Islet of Langerhans (tissue), 1 donor: ENCODE measurements around the gene OTX2.

Experiments
- FAIRE-seq: peaks from one replicate; lab custom pipeline; 2011; peaks lifted over from hg19 to GRCh38; lab: Jason Lieb, UNC

The OTX2 gene

GRCh38 chr14:56812364-56813141 is 2.3 kb upstream of the OTX2 start:
- FAIRE-seq = no peak

DNA sequence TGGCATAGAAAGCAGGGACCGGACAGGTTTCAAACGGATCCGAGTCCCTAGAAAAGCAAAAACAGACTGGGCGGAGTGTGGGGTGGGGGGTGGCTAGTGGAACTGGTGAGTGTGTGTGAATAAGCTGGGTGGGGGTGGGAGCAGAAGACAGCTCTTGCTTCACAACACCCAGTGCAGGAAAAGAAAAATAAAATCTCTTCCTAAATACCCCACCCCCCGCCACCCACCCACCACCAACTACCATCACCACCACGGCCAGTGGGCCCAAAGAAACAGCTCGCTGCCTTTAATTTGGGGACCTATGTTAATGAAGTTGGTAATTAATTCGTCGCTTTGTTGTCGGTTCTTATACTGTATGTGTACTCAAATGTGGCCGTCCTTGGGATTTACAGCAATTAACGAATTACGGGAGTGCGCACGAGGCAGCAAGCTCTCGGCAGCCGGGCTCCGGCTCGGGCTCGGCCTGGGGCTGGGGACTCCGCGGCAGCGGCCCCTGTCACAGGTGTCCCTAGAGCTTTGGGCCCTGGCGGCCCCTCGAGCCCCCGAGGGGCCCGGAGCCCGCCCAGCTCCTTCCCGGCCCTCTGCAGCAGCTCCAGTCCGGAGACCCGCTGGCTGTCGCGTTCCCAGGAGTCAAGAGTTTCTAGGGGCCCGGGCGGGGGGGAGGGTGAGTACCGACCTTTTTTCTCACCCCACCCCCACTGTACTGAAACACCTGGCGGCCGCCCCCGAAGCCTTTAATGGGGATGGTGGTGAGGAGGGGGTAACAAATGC is 1.5 kb upstream of the OTX2 start:
- FAIRE-seq = no peak

- FAIRE-seq = no peak
Measured at GRCh38 chr14:56810836-56811592, 735 bp upstream of the OTX2 start.

- FAIRE-seq = no peak
Measured at GRCh38 chr14:56809270-56810146, 771 bp downstream of the OTX2 start.

DNA sequence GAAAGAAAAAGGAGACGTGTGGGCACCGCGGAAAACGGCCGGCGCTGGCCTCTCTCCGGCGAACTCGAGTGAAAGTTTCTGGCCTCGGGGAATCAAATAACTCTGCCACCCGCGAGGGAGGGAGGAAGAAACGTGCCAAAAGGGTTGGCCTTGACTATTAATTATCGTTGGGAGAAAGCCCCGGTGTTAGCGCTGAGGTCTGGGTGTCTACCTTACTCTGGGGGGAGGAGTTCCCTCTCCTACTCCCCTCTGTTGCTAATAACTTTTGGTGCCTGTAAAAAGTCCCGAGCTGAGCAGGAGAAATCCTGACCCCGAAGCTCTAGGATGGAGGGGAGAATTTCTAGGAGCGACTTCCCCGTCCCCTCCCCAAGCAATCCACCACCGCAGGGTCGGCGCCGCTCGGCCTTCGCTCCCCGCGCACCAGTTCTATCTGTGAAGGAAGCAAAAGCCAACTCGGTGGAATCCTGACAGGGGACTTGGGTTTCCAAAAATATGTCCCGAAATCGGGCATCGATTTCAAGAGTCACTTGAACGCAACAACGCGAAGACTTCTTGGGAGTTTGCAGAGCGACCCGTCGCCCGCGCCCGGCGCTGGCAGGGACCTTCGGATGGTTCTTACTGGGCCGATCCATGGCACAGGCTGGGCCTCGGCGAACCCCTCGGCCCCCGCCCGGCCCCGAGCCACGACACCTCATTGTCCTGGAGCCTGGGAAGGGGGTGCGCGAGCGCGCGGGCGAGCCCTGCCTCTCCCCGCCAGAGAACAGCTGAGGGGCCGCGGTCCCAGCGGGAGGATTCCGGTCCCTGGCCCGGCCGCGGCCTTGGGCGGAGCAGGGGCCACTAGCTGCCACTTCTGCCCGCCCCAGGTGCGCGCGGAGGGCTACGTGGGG is 1.7 kb downstream of the OTX2 start:
- no peak for FAIRE-seq

GRCh38 chr14:56808110-56808382 is 2.2 kb downstream of the OTX2 start:
- no peak for FAIRE-seq

DNA sequence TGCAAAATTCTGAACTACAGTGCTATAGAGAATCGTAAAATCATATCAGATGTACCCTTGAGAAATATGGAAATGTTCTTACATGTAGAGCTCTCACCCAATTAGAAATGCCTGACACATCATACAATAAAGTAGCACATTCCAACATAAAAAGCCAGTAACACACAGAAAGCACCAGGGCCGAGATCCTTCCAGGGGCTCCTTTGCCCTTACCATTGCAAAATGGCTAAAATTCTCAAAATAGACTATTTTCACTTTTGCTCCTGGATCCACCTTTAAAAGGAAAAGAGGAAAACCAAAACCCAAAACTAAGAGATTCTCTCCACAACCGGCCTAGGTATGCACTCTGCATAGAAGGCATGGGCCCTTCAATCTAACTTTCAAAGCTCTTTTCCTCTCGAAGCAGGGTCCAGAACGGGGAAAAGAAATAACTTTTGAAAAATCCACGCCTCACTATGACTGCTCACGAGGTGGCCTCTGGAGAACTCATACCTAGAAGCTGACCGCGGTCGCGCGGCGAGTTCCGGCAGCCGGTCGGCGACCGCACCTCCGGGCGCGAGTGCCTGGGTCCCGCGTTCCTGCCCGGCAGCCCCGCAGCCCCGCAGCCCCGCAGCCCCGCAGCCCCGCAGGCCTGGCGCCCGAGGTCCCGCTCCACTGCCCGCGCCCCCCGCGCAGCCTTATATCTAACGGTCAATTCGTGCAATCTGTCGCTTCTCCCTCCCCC is 2.7 kb downstream of the OTX2 start:
- no peak for FAIRE-seq

DNA sequence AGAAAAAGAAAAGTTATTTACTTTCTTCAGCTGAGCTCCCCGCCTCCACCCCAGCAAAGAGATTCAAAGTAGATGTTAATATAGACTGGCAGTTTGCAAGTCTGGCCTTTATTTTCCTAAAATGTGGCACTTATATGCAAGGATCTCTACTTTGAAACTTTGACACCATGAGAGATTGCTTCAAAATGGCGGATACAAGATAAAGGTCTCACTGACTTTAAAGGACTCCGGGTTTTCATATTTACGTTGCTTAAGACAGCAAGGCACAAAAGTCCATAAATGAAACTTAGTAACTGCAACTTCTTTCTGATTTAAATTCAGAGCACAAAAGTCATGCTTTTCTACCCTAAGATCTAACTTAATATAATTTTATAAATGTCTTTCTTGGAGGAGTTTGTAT is 3.5 kb downstream of the OTX2 start:
- FAIRE-seq = no peak

DNA sequence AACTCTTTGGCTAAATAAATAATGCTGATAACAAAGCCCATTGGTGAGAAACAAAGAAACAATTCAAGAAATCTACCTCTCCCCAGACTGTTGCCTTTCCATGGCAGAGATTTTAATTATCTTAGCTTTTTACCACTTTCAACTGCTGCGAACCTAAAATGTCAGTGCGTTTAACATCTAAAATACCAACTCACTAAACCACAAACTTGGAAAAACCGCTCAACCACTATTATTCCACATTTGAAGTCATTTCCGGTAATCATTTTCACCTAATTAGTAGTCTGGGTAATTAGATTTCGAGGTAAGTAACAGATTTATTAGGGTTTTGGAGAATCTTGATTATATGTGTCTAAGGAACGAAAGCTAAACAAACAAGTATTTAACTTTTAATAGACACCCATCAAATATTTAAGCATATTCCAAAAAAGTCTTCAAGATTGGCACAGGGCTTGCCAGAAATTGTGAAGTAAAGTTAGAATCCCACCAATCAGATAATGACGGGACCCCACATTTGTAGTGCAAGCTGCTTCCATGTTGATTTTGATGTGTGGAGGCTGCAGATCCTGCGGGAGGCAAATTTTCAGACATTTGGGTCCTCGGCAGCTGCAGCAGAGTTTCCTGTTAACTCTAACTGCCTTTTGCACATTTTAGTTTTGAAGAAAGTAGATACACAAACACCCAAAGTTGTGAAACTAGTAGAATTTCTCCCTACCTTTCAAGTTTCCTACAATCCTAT is 4.1 kb downstream of the OTX2 start:
- FAIRE-seq = no peak

GRCh38 chr14:56805201-56805991 is 4.9 kb downstream of the OTX2 start:
- FAIRE-seq = no peak

DNA sequence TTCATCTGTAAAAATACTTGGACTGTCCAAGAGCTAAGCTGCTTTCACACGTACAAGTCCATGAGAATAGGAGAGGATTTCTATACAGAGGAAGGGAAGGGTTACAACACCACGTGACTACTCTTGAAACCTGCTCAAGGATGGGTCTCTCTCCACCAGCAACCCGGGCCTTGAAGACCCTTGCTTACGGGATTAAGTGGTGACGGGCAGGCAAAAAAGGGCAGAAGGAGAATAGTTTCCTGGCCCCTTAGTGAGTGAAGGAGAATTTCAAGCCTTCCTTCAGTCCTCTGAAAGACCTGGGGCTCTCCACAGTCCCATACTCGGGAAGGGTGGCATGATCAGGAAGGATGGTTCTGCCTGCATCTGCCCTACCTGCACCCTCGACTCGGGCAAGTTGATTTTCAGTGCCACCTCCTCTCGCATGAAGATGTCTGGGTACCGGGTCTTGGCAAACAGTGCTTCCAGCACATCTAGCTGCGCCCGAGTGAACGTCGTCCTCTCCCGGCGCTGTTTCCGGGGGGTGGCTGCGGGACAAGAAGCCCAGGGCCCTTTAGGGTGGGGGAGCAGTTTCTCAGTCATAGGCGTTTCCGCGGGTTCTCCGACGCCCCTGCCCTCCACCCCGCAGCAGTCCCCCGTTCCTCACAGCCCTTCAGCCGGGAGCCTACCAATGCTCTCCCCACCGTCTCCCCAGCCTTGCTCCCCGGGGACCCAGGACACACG is 6.3 kb downstream of the OTX2 start:
- FAIRE-seq = no peak

DNA sequence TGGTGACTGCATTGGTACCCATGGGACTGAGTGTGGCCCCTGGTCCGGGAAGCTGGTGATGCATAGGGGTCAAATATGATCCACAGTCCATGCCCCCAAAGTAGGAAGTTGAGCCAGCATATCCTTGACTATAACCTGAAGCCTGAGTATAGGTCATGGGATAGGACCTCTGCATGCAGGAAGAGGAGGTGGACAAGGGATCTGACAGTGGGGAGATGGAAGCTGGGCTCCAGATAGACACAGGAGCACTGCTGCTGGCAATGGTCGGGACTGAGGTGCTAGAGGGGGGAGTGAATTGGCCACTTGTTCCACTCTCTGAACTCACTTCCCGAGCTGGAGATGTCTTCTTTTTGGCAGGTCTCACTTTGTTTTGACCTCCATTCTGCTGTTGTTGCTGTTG is 8.4 kb downstream of the OTX2 start:
- no peak for FAIRE-seq

DNA sequence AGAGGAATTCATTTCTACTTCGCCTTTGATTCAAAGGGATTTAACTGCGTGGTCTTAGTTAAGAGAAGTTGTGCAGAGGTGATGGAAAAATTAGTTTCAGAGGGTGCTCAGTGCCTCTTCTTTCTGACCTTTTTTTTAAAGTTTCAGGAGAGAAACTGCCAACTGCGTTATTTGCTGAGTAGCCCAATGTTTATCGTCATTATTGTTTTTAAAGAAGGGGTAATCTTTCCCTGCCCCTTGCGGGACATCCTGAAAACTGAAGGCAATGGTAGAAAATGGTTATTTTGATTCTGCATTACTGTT is 11.0 kb downstream of the OTX2 start:
- no peak for FAIRE-seq

- FAIRE-seq = no peak
Measured at GRCh38 chr14:56798447-56799342, 11.6 kb downstream of the OTX2 start.

DNA sequence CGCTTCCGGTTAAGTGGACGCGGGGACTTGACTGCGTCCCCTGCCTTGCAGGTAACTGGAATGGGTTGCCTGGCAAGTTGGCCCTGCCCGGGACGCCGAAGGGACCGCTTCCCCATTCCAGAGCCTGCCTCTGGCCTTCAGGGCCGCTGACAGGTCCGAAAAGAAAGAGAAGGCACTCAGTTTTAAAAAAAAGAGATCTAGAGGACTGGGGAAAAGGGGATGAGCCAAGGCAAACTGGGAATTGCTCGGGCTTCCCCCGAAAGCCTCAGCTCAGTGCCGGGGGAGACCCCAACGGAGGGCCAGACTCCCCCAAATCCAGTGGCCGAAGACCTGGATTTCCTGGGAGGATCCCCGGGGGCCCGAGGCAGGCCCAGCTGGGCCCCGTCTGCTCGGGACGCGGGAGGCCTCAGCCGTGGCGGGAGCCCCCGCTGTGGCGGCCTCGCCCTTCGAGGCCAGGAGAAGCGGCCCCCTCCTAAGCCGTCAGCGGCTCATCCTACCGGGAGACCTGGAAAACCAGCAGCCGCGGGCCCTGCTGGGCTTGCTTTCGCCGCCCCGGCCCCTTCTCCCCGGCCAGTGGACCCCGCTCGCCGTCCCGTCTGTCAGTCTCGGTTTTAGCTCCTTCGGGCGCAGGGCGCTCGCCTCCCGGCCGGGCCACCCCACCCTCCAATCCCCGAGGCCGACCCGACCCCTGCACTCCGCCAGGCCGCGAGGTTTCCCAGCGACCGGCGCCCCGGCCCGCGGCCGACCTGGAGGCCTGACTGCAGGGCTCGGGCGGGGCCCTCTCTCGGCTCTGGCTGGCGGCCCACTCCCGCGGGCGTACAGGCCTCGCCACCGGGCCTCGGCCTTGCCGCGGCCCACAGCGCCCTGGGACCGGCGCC is 12.5 kb downstream of the OTX2 start:
- no peak for FAIRE-seq

GRCh38 chr14:56797003-56797568 is 13.2 kb downstream of the OTX2 start:
- FAIRE-seq = no peak
